Glomerular visceral epithelial cell (primary cell): Measurements from ENCODE around the gene SMAP1.
"Not testable (repeated sequence)": the region's sequence is repeated elsewhere in the genome, so short reads cannot be mapped to it uniquely, and the experiment has no call there.

Experiments
- DNase-seq: peaks from one replicate; pipeline ENCODE4 v3.0.0-alpha.2; 2016; ENCODE audit errors: extremely low spot score

Gene SMAP1

DNA sequence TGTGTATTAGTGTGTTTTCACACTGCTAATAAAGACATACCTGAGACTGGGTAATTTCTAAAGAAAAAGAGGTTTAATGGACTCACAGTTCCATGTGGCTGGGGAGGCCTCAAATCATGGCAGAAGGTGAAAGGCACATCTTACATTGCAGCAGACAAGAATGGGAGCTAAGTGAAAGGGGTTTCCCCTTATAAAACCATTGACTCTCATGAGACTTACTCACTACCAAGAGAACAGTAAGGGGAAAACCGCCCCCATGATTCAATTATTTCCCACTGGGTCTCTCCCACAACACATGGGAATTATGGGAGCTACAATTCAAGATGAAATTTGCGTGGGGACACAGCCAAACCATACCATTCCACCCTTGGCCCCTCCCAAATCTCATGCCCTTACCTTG, 73.1 kb downstream of the SMAP1 start:
- DNase-seq: not testable (repeated sequence)

DNA sequence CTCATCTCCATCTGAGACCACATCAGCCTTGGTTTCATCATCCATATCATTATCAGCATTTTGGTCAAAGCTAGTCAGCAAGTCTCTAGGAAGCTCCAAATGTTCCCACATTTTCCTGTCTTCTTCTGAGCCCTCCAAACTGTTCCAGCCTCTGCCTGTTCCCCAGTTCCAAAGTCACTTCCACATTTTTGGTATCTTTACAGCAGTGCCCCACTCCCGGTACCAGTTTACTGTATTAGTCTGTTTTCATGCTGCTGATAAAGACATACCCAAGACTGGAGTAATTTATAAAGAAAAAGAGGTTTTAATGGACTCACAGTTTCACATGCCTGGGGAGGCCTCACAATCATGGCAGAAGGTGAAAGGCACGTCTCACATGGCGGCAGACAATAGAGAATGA, 74.8 kb downstream of the SMAP1 start:
- DNase-seq: not testable (repeated sequence)

- no peak for DNase-seq
These were observed 86.2 kb downstream of the SMAP1 start for GRCh38 chr6:70753870-70754380.

GRCh38 chr6:70758883-70759282, 91.2 kb downstream of the SMAP1 start:
- DNase-seq: no peak

GRCh38 chr6:70763754-70764510, 96.2 kb downstream of the SMAP1 start:
- no peak for DNase-seq

DNA sequence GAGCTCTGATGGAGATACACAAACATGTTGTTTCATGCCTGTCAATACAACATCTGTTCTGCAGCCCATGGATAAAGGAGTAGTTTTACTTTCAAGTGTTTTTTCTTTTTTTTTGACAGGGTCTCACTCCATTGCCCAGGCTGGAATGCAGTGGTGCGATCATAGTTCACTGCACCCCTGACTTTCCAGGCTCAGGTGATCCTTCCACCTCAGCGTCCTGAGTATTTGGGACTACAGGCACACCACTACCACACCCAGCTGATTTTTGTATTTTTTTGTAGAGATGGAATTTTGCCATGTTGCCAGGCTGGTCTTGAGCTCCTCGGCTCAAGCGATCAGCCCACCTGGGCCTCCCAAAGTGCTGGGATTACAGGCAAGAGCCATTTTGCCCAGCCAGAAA, 97.0 kb downstream of the SMAP1 start:
- DNase-seq: no peak

GRCh38 chr6:70771351-70771750, 103.7 kb downstream of the SMAP1 start:
- DNase-seq: not testable (repeated sequence)

GRCh38 chr6:70779934-70780333, 112.3 kb downstream of the SMAP1 start:
- DNase-seq: no peak

DNA sequence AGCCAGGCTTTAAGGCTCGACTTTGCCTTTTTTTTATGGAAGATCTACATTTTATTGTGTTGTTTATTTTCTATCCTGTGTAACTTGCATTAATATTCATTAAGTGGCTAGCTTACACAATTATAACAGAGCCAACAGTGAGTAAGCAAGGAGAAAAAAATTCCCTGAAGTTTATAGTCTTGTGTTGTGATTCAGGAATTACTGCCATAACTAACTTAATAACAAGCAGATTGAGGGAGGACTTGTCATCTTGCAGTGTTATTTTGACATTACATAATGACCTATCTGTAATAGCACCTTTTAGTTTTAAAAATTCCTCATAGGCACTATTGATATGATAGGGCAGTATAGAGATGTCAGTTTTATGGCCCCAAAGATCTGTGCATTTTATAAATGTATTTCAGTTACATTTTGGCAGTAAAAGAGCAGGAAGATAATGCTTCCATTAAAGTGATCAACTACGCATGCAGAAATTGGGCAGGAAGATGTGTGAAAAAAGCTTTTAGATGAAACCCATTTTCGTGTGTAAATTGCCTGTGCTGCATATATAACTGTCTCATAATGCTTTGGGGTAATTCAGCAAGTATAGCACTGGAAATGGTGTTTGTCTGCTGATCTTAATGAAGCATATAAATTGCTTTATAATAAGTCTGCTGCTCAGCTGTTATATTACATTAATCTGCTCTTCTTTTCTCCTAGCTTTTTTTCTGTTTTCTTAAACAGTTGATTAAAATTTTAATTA, 123.0 kb downstream of the SMAP1 start:
- no peak for DNase-seq

GRCh38 chr6:70797625-70798024, 129.9 kb downstream of the SMAP1 start:
- DNase-seq: no peak

- no peak for DNase-seq
These were observed 138.4 kb downstream of the SMAP1 start for GRCh38 chr6:70806086-70806485.

GRCh38 chr6:70811788-70812187, 144.1 kb downstream of the SMAP1 start:
- DNase-seq: no peak

DNA sequence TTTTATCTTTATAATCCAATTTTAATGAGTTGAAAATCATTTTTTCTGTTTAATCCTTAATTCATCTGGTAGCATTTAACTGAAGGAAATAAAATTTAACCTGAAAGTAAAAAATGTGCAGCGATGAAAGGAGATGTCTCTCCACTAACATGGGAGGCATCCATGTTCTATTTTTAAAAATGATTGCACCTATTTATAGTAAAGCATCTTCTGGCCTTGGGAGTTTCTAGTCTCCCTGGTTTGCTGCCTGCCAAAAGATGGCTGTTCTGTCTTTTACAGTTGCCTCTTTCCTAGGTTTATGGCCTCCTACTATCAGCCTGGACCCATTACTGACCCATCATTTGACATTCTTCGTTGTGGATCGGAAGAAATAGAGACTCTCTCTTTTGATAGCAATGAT, 146.2 kb downstream of the SMAP1 start:
- no peak for DNase-seq

DNA sequence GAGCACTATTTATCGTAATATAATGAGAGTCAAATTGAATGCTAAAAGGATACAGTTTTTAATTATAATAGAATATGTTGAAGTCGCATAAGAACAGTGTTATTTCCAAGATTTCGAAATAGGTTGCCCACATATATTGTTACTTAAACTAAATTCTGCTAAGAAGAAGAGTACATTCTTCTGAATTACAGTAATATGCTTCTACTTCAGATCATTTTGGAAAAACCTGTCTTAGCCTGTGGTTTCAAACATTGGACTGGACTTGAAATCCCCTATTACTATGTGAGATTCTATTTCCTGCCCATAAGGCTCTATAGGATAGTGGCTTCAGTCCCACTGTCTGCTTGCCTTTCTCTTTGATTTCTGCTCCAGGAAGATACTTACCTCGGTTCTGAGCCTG, 152.0 kb downstream of the SMAP1 start:
- DNase-seq: no peak

GRCh38 chr6:70820778-70821177, 153.1 kb downstream of the SMAP1 start:
- no peak for DNase-seq

GRCh38 chr6:70821751-70822150, 154.1 kb downstream of the SMAP1 start:
- no peak for DNase-seq

GRCh38 chr6:70823651-70824050, 156.0 kb downstream of the SMAP1 start:
- DNase-seq: no peak

DNA sequence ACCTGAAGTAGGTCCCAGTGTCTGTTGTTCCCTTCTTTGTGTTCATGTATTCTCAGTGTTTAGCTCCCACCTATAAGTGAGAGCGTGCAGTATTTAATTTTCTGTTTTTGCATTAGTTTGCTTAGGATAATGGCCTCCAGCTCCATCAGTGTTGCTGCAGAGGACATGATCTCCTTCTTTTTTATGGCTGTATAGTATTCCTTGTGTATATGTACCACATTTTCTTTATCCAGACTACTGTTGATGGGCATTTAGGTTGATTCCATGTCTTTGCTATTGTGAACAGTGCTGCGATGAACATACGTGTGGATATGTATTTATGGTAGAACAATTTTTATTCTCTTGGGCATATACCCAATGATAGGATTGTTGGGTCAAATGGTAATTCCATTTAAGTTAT, 163.7 kb downstream of the SMAP1 start:
- no peak for DNase-seq

- no peak for DNase-seq
These were observed 166.8 kb downstream of the SMAP1 start for GRCh38 chr6:70834520-70834919.

DNA sequence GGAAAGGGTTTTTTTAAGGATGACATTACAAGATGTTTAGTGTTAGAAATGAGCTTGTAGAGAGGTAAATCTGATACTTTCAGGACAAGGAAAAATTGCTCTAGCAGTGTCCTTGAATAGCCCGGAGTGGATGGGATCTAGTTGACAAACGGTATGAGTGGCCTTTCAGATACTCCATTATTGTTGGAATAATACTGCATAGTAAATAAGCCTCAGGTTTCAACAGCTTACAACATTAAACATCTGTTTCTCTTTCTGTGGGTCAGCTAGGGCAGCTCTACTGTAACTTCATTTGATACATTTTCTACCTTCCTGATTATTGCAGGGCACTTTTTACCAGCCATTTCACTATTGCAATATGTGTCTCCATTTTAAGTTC, 171.2 kb downstream of the SMAP1 start:
- no peak for DNase-seq

DNA sequence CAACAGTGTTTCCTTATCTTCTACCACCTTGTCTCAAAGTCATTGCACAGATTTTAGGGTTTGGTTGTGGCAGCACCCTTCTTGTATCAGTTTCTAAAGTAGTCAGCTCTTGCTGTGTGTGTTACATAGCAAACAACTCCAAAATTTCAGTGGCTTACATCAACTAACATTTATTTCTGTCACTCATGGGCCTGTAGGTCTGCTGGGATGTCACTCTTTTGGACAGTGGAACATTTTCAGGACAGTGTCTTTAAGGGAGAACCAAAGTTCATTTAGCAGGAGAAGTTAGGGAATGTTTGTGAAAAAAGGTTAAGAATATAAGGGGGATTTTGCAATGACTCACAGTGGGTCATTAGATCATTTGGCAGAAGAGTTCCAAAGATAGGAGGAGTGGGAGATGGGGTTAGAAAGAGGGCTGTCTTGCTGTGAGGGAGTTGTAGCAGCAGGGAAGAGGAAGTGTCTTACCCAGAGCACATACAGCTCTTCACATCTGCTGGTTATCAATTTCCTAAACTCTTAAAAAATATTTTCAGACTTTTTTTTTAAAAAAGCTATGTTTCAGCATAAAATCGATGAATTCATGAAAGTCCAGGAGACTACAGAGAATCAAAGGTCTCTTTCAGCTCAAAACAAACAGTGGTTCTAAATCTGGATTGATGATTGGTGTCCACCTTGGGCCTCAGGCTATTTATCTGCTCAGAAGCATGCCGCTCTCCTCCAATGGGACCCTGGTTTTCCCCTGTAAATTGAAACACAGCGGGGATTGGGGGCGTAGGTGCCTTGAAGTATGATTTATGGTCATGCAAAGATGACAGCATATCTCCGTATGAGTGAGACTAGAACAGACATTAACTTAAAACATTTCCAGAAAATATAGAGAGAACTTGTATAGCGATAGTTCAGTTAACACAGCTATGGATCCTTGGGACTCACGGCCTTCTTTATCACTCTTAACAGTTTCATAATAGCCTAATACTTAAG, 171.9 kb downstream of the SMAP1 start:
- DNase-seq: no peak

- DNase-seq: no peak
These were observed 173.4 kb downstream of the SMAP1 start for GRCh38 chr6:70841112-70841511.
